KBM-7 (cell line): ENCODE results near the gene SAP130.

Experiments
- DNase-seq: peaks from one replicate; pipeline ENCODE4 v3.0.0-alpha.2; 2015
- in situ Hi-C: fragments of 300-500 bp; cut with MboI; formaldehyde crosslinking; loops from 2 replicates; pipeline ENCODE4 v1.14.3; 2020; ENCODE audit warnings: low sequenced_read_pairs, low pct_unique_long_range_greater_than_20kb, mixed read lengths

The SAP130 gene

DNA sequence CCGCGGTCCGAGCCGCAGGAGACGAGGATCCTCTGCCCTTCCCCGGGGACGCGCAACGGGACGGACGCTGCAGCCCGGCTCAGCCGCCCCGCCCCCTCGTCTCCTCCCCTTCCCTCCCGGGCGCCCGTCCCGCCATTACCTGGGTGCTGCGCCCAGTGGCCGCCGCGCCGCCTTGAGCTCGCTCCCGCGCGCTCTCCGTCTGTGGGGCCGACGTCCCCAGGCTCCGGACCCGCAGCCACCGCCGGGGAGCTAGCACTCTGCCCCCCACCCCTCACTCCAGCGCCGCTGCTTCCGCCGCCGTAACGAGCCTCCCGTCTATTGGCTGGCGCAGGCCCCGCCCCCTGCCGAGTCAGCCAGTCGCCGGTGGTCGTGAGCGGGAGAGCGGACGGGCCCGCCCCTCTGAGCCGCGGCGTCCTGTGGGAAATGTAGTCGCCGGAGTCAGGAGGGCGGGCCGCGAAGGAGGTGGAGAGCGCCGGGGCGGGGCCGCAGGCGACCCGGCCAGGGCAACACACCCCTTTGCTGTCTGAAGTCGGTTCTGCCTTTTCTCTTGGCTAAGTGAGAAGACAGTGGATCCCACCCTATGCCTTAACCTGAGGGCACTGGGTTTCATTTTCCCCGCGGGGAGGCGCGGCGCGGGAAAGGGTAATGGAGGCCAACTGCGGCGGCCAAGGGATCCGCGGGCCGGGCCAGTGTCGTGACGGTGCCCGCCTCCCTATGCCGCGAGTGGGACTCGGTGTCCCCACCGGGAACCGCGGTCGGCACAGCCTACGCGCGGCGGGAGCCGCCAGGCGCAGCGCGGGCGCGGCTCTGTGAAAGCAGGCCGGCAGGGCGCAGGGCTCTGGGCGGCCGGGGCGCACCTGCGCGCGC, at the start of gene SAP130:
TSS of gene SAP130 (minus strand) at position 259 of the 867 bp plus-strand sequence. CDS start 1,767 bp downstream, outside the sequence.
- in situ Hi-C loops: no loop called here

DNA sequence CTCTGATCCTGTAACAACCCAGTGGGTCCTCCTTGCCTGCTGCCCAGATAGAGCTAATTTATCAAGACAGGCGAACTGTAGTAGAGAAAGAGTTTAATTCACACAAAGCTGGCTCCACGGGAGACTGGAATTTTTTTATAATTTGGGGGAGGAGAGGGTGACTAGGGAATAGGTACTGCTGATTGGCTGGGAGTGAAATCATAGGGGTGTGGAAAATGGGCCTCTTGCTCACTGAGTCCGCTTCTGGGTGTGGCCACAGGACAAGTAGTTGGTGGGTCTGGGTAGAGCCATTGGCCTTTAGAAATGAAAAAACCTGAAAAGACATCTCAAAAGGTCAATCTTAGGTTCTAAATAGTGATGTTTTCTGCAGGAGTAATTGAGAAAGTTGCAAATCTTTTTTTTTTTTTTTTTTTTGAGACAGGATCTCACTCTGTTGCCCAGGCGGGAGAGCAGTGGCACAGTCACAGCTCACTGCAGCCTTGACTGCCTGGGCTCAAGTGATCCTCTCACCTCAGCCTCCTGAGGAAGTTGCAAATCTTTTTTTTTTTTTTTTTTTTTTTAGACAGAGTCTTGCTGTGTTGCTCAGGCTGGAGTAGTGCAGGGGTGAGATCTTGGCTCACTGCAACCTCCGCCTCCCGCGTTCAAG, 48.7 kb upstream of the SAP130 start:
- DNase-seq: no peak
- in situ Hi-C loops: no loop called here

More for the DNA sequence above, at the start of gene SAP130:
- DNase-seq: peak; percentile 98

DNA sequence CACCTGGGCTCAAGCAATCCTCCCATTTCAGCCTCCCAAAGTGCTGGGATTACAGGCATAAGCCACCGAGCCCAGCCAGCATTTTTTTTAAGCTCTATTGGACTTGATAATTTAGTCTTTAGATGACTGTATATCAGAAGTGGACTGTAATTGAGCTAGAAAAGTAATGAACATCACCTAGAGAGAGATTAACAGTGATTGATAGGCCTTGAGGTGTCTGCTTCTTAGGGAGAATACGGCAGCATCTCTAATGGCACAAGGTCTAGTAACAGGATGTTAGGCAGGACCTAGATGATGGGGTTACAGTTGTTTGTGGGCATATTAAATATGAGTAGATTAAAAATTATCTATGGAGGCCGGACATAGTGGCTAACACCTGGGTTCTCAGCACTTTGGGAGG, 45.4 kb upstream of the SAP130 start:
- in situ Hi-C loops: no loop called here

DNA sequence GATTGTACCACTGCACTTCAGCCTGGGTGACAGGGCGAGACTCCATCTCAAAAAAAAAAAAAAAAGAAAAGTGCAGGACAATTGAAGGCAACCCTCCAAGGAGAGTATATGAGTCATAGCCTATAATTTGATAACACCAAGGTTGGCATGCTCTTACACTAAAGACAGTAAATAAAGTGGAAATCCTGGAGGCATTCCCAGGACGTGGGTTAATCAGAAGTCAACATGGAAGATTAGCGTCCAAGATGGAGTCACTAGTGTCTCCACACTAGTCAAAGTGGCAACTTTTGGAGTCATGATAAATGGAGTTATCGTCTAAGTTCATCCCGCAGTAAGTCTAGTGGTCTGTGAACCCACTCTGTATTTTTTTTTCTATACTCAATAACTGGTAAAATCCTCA, 41.9 kb upstream of the SAP130 start:
- in situ Hi-C loops: no loop called here
- DNase-seq: no peak

More for the DNA sequence above, 45.4 kb upstream of the SAP130 start:
- no peak for DNase-seq

DNA sequence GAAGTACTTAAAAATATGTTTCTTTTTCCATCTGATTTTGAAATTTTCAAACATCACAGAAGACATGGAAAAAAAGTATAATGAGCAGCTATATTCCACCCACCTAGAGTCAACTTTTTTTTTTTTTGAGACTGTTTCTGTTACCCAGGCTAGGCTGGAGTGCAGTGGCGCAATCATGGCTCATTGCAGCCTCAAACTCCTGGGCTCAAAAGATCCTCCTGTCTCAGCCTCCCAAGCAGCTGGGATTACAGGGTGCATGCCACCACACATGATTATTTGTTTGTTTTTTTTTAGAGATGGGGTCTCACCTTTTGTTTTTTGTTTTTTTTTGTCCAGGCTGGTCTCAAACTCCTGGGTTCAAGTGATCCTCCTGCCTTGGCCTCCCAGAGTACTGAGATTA, 36.5 kb upstream of the SAP130 start:
- in situ Hi-C loops: no loop called here
- DNase-seq: no peak

DNA sequence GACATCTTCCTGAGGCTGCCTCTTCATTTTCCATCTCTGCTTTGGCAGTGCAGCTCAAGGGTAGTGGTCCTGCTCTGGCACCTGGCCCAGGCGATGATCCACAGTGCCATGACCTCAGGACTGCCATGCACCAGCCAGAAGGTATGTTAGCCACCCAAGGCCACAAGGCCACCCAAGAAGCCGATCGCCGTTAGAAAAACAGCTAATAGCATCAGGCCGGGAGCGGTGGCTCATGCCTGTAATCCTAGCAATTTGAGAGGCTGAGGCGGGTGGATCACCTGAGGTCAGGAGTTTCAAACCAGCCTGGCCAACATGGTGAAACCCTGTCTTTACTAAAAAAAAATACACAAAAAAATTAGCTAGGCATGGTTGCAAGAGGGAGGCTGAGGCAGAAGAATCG, 34.7 kb upstream of the SAP130 start:
- in situ Hi-C loops: no loop called here

DNA sequence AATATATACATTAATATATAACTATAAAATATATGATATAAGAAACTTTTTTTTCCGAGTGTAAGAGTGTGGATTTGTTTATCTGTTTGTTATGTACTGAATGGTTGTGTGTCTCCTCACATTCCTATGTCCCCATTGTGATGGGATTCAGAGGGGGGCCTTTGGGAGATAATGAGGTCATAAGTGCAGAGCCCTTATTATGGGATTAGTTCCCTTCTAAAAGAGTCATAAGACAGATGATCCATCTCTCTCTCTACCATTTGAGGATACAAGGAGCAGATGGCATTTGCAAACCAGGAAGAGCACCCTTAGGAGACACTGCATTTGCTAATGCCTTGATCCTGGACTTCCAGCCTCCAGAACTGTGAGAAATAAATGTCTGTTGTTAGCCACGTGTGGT, 30.3 kb upstream of the SAP130 start:
- no peak for DNase-seq
- in situ Hi-C loops: no loop called here

More for the DNA sequence above, 34.7 kb upstream of the SAP130 start:
- DNase-seq: no peak

DNA sequence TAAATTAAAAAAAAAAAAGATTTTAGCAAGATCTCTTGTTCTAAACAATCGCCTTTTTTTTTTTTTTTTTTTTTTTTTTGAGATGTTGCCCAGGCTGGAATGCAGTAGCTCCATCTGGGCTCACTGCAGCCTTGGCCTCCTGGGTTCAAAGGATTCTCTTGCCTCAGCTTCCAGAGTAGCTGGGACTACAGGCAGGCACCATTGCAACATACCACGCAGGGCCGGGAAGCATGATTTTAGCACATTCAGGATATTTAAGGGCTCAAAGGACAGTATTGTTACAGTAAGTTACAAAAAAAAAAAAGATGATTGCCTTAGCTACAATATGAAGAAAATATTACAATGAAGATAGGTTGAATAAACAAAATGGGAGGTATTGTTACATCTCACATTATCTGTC, 29.5 kb upstream of the SAP130 start:
- in situ Hi-C loops: no loop called here

DNA sequence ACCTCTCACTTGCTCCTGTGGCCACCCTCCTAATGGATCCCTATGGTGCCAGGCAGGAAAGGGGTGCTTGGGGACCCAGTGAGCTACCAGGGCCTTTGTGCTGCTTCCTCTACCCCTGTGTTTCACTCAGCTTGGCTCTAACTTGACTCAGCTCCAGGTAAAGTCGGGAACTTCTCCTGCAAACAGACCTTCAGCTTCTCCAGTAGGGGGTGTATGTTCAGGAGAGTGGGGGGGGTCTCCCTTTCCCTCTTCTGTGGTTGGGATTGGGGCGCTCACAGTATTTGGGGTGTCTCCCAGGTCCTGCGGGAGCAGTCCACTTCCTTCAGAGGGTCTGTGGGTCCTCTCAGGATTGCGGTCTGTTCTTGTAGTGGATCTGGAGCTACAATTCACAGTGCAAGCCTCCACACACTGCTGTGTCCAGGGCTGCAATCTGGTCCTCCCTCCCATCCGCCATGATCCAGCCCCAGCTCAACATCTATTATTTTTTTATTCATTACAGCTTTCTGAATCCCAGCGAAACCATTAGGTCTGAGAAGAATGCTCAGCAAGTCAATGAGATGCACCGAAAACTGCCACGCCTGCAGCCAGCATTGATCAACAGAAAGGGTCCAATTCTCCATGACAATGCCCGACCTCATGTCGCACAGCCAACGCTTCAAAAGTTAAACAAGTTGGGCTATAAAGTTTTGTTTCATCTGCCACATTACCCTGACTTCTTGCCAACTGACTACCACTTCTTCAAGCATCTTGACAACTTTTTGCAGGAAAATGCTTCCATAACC, 26.4 kb upstream of the SAP130 start:
- in situ Hi-C loops: no loop called here

More for the DNA sequence above, 29.5 kb upstream of the SAP130 start:
- DNase-seq: no peak

DNA sequence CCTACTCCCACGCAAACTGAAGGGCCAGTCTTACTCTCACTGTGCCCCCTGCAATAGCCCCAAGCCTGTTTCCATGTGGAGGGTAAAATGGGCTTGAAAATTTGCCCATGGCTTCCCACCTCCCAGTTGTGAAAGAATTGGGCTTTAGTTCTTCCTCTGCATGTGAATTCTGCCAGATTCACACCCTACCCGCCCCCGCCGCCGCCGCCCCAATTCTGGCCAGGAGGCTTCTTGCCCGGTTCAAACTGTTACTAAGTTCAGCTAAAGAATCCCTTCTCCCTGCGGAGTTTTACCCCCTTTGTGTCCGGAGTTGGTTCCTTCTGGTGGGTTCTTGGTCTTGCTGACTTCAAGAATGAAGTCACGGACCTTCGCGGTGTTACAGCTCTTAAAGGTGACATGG, 25.5 kb upstream of the SAP130 start:
- no peak for DNase-seq
- in situ Hi-C loops: no loop called here

More for the DNA sequence above, 26.4 kb upstream of the SAP130 start:
- no peak for DNase-seq

DNA sequence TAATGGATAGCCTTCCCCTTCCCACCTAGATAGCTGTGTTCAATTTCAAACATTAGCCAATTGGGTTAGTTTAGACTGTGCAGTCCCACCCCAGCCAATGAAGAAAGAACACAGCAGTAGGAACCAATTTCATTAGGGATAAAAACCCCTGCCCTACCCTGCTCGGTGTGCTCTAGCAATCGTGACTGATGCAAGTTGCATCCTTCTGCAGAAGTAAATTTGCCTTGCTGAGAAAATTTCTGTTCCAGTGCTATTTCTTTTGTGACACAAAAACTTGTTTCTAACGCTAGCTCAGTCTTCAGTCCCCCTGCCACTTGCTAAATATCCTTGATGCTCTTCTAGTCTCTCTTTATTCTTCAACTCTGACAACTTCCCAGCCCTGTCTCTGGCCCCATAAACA, 15.2 kb upstream of the SAP130 start:
- DNase-seq: no peak
- in situ Hi-C loops: no loop called here

DNA sequence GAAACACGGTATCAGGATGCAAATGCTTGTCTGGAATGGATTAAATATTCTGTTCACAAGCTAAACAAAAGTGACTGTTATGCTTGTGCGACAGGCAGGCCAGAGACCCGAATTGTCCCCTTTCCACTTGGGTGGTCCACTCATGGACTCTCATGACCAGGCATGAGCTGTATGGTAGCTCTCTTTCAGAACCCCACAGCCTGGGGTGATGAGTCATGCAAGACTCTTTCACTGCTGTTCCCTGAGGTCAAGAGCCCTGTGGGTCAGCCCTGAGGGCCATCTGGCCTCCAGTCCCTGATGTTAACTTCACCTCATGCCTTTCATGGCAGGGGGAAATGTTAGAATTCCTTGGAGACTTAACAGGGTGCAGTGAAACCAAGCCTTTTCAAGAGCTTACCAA, 13.7 kb upstream of the SAP130 start:
- in situ Hi-C loops: no loop called here
- DNase-seq: no peak

DNA sequence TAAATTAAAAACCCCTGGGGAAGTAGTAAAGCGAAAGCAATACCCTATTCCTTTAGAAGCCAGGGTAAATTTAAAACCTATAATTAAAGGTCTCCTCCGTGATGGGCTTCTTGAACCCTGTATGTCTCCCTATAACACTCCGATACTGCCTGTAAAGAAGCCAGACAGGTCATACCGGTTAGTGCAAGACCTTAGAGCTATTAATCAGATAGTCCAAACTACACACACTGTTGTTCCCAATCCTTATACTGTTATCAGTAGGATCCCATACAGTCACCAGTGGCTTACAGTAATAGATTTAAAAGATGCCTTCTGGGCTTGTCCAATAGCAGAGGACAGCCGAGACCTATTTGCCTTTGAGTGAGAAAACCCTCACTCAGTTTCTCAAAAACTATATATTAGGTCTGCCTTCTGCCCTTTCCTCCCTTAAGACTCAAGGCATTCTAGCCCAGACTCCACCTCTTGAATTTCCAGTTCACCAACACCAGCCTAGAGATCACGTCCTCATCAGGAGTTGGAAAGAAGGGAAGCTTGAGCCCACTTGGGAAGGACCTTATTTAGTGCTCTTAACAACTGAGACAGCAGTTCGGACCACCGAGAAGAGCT, 12.4 kb upstream of the SAP130 start:
- in situ Hi-C loops: no loop called here
- DNase-seq: no peak

DNA sequence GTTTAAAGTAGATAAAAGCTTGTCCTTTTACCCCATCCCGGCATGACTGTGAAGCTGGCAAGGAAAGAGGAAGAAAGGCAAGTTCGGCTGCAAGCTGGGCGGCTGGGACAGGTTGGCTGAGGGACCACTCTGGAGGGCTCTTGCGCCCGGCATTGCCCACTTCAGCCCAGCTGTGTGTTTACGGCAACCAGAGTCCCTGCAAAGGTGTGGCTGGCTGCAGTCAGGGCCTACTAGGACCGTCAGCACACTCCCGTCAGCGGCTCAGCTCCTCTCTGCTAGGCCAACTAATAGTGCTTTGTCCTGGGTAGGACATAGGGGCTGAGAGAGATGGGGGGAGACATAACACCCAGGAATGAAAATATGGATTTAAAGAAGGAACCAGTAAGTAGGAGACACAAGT, 11.7 kb upstream of the SAP130 start:
- in situ Hi-C loops: no loop called here
- DNase-seq: no peak

DNA sequence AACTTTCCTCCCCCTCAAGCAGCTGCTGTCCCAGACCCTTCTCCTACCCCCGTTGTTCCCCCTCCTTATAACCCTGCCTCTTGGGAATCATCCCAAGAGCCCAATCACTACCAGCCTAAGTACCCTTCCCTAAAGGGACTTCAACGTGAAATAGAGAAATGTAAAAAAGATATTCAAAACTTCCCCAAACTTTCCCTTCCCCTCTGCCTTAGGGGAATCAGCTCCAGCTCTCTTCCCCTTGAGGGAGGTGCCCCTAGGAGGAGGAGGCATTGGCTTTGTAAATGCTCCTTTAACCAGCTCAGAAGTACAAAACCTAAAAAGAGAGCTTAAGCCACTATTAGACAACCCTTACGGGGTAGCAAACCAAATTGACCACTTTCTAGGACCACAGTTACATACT, 10.6 kb upstream of the SAP130 start:
- in situ Hi-C loops: no loop called here
- no peak for DNase-seq

DNA sequence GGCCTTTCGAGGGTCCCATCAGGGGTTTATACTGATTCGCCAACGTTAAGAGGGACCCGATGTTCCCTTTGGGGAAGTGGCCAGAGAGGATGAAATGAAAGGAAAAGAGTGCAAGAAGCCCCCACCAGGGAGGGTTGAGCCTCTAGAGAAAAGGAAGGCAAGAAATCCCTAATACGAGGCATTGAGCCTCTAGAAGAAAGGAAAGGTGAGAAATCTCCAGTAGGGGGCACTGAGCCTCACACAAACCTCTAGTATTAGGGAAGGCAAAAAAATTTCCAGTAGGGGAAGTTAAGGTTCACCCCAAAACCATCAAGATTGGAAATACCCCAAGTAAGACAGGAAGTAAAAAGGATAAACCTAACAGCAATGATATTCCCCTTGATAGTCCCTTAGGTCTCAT, 9.8 kb upstream of the SAP130 start:
- in situ Hi-C loops: no loop called here
- DNase-seq: no peak

DNA sequence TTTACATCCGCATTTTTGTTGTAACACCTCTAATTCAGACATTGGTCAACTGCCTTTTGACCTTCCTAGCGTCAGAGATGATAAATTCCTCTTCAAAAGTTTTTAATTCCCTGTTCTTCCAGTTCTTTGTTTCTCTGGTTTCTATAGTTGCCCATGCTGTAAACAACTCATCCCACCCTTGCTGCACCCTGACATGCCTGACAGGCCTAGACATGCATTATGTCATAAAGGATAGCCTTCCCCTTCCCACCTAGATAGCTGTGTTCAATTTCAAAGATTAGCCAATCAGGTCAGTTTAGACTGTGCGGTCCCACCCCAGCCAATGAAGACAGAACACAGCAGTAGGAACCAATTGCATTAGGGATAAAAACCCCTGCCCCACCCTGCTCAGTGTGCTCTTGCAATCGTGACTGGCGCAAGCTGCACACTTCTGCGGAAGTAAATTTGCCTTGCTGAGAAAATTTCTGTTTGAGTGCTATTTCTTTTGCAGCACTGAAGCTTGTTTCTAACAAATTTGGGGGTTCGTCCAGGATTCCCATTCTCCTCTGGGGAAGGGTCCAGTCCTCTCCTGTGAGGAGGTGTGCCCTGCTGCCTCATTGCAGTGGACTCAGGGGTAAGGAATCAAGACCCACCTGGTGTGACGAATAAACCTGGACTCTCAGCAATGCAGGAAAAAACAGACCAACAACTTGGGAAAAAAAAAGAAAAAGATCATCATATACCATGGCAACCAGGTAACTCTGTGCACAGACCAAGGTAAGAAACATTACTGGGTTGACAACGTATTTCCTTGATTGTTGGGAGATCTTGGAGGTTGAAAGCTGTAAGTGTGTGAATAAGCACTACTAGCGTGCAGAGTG, 9.1 kb upstream of the SAP130 start:
- no peak for DNase-seq
- in situ Hi-C loops: no loop called here

DNA sequence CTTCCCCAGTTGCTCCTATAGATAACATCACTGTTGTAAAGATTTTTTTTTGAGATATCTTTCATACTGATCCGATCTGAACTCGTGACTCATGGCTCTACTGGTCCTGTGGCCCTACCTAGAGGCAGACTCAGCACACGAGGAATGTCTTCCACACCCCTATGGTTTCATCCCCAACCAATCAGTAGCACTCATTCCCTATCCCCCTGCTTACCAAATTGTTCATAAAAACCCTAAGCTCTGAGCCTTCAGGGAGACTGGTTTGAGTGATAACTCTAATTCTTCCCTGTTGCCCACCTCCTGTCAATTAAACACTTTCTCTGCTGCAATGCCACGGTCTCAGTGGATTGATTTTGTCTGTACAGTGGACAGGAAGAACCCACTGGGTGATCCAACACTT, 4.2 kb upstream of the SAP130 start:
- in situ Hi-C loops: no loop called here
- DNase-seq: no peak

DNA sequence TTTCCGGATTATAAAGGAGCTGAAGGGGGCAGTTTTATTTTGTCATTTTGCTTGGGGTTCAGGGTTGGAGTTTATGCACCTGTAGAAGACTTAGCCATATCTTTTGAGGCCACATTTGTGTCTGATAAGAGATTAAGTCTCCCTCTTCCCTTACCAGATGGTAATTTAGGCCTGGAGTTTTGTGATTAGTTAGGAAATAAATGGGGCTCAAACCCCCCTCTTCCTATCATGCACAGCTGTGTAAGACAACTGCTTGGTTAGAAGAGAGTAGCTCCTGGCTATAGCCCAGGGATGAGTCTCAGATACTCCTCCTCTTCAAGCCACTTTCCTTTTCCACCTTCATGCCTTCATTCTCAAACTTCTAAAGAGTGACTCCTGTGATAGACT, 802 bp upstream of the SAP130 start:
- no peak for DNase-seq
- in situ Hi-C loops: no loop called here
